SK-N-MC (cell line): ENCODE measurements around the gene PCBP3.

Experiments
- EZH2 ChIP-seq: fragments of 200-600 bp; sonication (generic); IDR thresholded peaks from one replicate; pipeline ENCODE4 v1.6.1; 2017; ENCODE audit warnings: antibody characterized with exemption
- POLR2AphosphoS5 ChIP-seq: IDR thresholded peaks from 2 replicates; pipeline ENCODE4 v1.6.1; 2012; ENCODE audit warnings: mild to moderate bottlenecking, low read depth, low read length, borderline replicate concordance

- TF ChIP-seq EZH2: no peak
- TF ChIP-seq POLR2AphosphoS5: no peak
These were observed 212.9 kb downstream of the PCBP3 start for GRCh38 chr21:45856442-45856841.
